CD4-positive, alpha-beta T cell (primary cell): ENCODE data around the gene GJB5. TPM values are rescaled to one million over a fixed set of nuclear protein-coding genes. Genes with fewer than 3 reads are reported as not detected.

Experiments used
- ATAC-seq: fragments of 200-7000 bp; cut with Tn5 transposase; one replicate; pipeline ENCODE4 v1.10.0; 2022; ENCODE audit warnings: mild to moderate bottlenecking; ENCODE audit not compliant: poor library complexity
- CTCF ChIA-PET: fragments of 350-600 bp; sonication (Branson Sonifier 250); formaldehyde crosslinking; loops from one replicate; lab custom pipeline; 2021; ENCODE audit warnings: antibody characterized with exemption, inconsistent platforms; lab: Charles Lee
- POLR2A ChIA-PET: fragments of 350-600 bp; sonication (Branson Sonifier 250); formaldehyde crosslinking; loops from one replicate; lab custom pipeline; 2021; ENCODE audit warnings: antibody characterized with exemption, inconsistent platforms; lab: Charles Lee
- DNase-seq, 14 experiments: peaks; one replicate each; pipeline ENCODE4 v3.0.0-alpha.2; 2013 to 2020; ENCODE audit warnings: mixed read lengths in 2 of 14
- H3K27ac ChIP-seq, 2 donors: one replicate each; pipeline versions ENCODE4 v1.5.1 to v1.7.0; 2013; ENCODE audit warnings: low read length in 2 of 2, low read depth in 1 of 2, mild to moderate bottlenecking in 1 of 2
- H3K27me3 ChIP-seq, 2 experiments: 1 replicate in 1 of 2; 2 replicates in 1 of 2; pipeline versions ENCODE4 v1.6.1 to v1.7.0; 2013; ENCODE audit warnings: low read length in 2 of 2, control low read depth in 1 of 2, mild to moderate bottlenecking in 1 of 2, moderate library complexity in 1 of 2; ENCODE audit not compliant: insufficient read depth in 2 of 2, control insufficient read depth in 1 of 2
- H3K36me3 ChIP-seq: one replicate; pipeline ENCODE4 v1.6.1; 2013; ENCODE audit warnings: low read length, control low read depth; ENCODE audit not compliant: insufficient read depth
- H3K4me1 ChIP-seq: one replicate; pipeline ENCODE4 v1.6.1; 2013; ENCODE audit warnings: low read length, control low read depth; ENCODE audit not compliant: insufficient read depth
- H3K4me3 ChIP-seq: one replicate; pipeline ENCODE4 v1.5.1; 2013; ENCODE audit warnings: mild to moderate bottlenecking, low read length, moderate library complexity
- H3K9me3 ChIP-seq, 2 experiments: 1 replicate in 1 of 2; 2 replicates in 1 of 2; pipeline versions ENCODE4 v1.6.1 to v1.7.0; 2013; ENCODE audit warnings: low read length in 2 of 2, mild to moderate bottlenecking in 2 of 2, control low read depth in 1 of 2, moderate library complexity in 1 of 2; ENCODE audit not compliant: control insufficient read depth in 1 of 2, insufficient read depth in 1 of 2
- H3K27ac Mint-ChIP-seq: one replicate; pipeline ENCODE4 v1.8.0; 2020; ENCODE audit warnings: mixed read lengths
- H3K27me3 Mint-ChIP-seq: one replicate; pipeline ENCODE4 v1.8.0; 2021; ENCODE audit warnings: mixed read lengths
- H3K36me3 Mint-ChIP-seq: one replicate; pipeline ENCODE4 v1.8.0; 2021; ENCODE audit warnings: low read depth, mixed read lengths
- H3K4me1 Mint-ChIP-seq: one replicate; pipeline ENCODE4 v1.8.0; 2021; ENCODE audit warnings: low read depth, mixed read lengths
- H3K4me3 Mint-ChIP-seq: one replicate; pipeline ENCODE4 v1.8.0; 2020; ENCODE audit warnings: mild to moderate bottlenecking, mixed read lengths
- H3K9me3 Mint-ChIP-seq: one replicate; pipeline ENCODE4 v1.8.0; 2020; ENCODE audit warnings: mixed read lengths
- intact Hi-C, 2 experiments: fragments of 100-400 bp; cut with DNase I in 1 of 2; cut with micrococcal nuclease in 1 of 2; formaldehyde crosslinking; loops; one replicate each; pipeline versions ENCODE4 v1.15.1 to v1.9.0; 2023 to 2025; cut with DNase I, micrococcal nuclease
- total RNA-seq, 174 experiments: library from RNA in 2 of 174; stranded (reverse) in 2 of 174; gene quantifications; one replicate each; pipeline ENCODE4 v1.2.3 and lab custom pipeline; 2021 to 2026
- TF ChIP-seq, protein P1 (sequence below): fragments of 200-600 bp; IDR thresholded peaks from one replicate; pipeline ENCODE4 v1.8.0; 2022; ENCODE audit warnings: antibody characterized with exemption, mild to moderate bottlenecking

Gene GJB5
- total RNA-seq, 2 experiments from 2014 or later, result not detected

DNA sequence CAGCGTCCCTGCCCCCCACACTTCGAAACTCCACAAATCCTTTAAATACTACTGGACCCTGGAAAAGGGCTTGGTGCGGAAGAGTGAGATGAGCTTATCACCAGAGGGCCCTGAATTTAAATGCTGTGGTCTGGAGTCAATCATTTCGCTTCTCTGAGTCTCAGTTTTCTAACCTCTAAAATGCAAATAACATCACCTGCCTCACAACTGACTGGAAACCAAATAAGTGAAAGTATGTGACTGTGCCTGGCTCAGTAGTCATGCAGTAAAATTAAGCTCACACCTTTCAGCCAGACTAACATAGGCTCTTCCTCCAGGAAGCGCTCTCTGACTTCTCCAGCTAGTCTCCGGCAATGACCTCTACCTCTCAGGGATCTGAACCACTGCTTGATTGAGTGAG is 42.1 kb downstream of the GJB5 start:
- intact Hi-C loops, result no loop called here
- Mint-ChIP-seq H3K27ac (no peak overlapping the region), H3K4me3 (no peak overlapping the region), H3K9me3 (no peaks in the 10 kb centered on the region), H3K4me1 (peaks cover 4% of the 10 kb centered on the region), H3K36me3 (no peaks in the 10 kb centered on the region), H3K27me3 (peaks cover 6% of the 10 kb centered on the region)
- H3K36me3 ChIP-seq, result no peaks in the 10 kb centered on the region
- POLR2A ChIA-PET, result no interaction called here
- CTCF ChIA-PET, result no interaction called here
- no peak overlapping the region for H3K27ac ChIP-seq
- H3K4me3 ChIP-seq, result no peak overlapping the region
- peaks cover 8 to 11% of the 10 kb centered on the region in 2 experiments for H3K27me3 ChIP-seq
- DNase-seq (no peak), ATAC-seq (no peak)
- H3K9me3 ChIP-seq, result no peaks in the 10 kb centered on the region
- TF ChIP-seq, protein P1, sequence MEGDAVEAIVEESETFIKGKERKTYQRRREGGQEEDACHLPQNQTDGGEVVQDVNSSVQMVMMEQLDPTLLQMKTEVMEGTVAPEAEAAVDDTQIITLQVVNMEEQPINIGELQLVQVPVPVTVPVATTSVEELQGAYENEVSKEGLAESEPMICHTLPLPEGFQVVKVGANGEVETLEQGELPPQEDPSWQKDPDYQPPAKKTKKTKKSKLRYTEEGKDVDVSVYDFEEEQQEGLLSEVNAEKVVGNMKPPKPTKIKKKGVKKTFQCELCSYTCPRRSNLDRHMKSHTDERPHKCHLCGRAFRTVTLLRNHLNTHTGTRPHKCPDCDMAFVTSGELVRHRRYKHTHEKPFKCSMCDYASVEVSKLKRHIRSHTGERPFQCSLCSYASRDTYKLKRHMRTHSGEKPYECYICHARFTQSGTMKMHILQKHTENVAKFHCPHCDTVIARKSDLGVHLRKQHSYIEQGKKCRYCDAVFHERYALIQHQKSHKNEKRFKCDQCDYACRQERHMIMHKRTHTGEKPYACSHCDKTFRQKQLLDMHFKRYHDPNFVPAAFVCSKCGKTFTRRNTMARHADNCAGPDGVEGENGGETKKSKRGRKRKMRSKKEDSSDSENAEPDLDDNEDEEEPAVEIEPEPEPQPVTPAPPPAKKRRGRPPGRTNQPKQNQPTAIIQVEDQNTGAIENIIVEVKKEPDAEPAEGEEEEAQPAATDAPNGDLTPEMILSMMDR, result no peak
- H3K4me1 ChIP-seq, result peaks cover 8% of the 10 kb centered on the region

DNA sequence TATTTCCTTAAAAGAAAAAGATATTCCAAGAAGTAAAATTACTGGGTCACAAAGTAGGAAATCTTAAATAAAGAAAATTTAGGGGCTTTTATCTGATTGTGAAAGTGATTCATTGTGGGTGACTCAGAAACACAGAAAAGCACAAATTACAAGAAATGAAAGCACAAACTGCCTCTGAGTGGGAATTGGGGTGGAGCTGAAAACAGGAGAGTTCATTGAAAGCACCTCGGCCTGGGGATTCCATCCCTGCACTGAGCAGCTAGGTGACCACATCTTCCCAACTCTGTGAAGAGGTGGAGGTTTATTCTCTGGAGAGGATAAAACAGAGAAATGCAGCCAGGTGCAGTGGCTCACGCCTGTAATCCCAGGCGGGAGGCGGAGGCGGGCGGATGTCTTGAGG is 45.4 kb downstream of the GJB5 start:
- H3K9me3 ChIP-seq, result peaks cover 0 to 3% of the 10 kb centered on the region in 2 experiments
- Mint-ChIP-seq H3K4me3 (no peak overlapping the region), H3K9me3 (peaks cover 6% of the 10 kb centered on the region), H3K4me1 (no peaks in the 10 kb centered on the region), H3K36me3 (peaks cover 3% of the 10 kb centered on the region), H3K27ac (no peak overlapping the region), H3K27me3 (no peaks in the 10 kb centered on the region)
- intact Hi-C loops, result no loop called here
- H3K27ac ChIP-seq, result no peak overlapping the region
- POLR2A ChIA-PET, result no interaction called here
- CTCF ChIA-PET, result no interaction called here
- H3K36me3 ChIP-seq, result no peaks in the 10 kb centered on the region
- no peaks in the 10 kb centered on the region for H3K4me1 ChIP-seq
- no peak overlapping the region for H3K4me3 ChIP-seq
- DNase-seq, result no peak
- no peak for ATAC-seq
- TF ChIP-seq, protein P1, result no peak
- no peaks in the 10 kb centered on the region for H3K27me3 ChIP-seq

DNA sequence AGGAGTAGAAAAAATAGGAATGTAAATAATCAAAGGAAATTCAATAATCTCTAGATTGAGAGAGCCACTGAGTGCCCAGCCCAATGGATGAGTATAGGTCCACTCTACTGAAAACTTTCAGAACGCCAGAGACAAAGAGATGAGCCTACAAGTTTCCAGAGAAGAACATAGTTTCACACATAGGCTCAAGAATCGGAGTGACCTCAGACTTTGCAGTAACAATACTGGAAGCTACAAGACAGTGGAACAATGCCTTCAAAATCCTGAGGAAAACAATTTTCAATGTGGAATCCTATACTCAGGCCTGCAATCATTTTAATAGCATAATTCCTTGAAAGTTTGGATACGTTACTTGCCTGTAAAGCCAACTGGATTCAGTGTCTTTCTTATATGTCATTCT is 48.9 kb downstream of the GJB5 start:
- H3K4me3 ChIP-seq, result no peak overlapping the region
- H3K27me3 ChIP-seq, result no peaks in the 10 kb centered on the region
- Mint-ChIP-seq H3K9me3 (peaks cover 6% of the 10 kb centered on the region), H3K27ac (no peak overlapping the region), H3K36me3 (peaks cover 8% of the 10 kb centered on the region), H3K4me1 (no peaks in the 10 kb centered on the region), H3K4me3 (no peak overlapping the region), H3K27me3 (no peaks in the 10 kb centered on the region)
- TF ChIP-seq, protein P1, result no peak
- ChIA-PET CTCF (no interaction called here), POLR2A (no interaction called here)
- ATAC-seq (no peak), DNase-seq (no peak)
- H3K4me1 ChIP-seq, result no peaks in the 10 kb centered on the region
- no peaks in the 10 kb centered on the region for H3K36me3 ChIP-seq
- intact Hi-C loops, result no loop called here
- H3K27ac ChIP-seq, result no peak overlapping the region
- H3K9me3 ChIP-seq, result peaks cover 0 to 3% of the 10 kb centered on the region in 2 experiments
